Posterior vena cava (tissue), 2 donors: ENCODE measurements around the gene ACSL6. TPM values are rescaled to one million over a fixed set of nuclear protein-coding genes. Genes with fewer than 3 reads are reported as not detected.

Experiments
- DNase-seq: peaks from one replicate; pipeline ENCODE4 v3.0.0-alpha.2; 2020; ENCODE audit warnings: low spot score
- intact Hi-C, 2 donors: fragments of 100-400 bp; cut with DNase I; formaldehyde crosslinking; loops; one replicate each; pipeline versions ENCODE4 v1.14.1 to v1.14.2; 2022 to 2023
- total RNA-seq, 2 donors: library from RNA; stranded (reverse); fragmentation: NEBNext Ultra II Directional; extraction: Animal tissue kit (Norgen Biotek cat#: 25700); gene quantifications; one replicate each; pipeline ENCODE4 v1.2.1, GENCODE V29; 2021
- donor health status: DM: yes; HTN: yes; CAD: no.
- donor health status: DM: yes; HTN: yes; CAD: no.

The ACSL6 gene
- total RNA-seq, 2 donors from 2014 or later = 0.32 to 0.62 TPM

DNA sequence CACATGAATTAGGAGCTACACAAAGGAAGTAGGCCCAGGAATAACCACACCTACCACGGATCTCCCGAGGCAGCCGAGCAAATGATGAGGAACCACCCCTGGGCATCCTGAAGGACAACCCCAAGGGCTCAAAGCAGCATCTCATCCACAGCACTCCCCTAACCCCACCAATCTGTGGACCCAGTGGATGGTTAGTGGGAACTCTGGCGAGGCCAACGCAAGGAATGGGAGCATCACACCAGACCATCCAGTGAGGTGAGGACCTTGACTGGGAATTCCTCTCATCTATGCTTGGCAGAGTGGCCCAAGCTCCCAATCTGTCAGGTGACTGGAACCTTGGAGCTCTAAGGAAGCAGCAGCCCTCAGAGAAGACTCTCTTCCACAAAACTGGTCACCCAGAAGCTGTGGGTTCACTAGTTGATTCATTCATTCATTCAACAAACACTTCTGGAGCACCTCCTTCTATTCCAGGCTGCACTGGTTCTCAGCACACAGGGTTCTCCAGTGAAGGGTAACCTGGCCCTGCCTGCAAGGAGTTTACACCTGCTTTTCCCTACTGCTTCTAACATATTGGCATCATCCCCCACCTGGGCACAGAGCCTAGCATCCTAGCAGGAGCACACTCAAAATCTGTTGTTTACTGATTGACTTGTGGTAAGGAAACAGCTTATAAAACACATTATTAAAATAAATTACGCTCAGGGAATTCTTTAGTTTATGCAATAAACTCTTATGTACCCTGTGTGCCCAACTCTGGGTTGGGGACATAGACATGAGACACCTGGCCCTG lies 4.9 kb downstream of the ACSL6 start:
- peak; percentile 19 for DNase-seq
- intact Hi-C loops = loop anchor here in 1 of 2 donors (10.0 kb wide), 1 partner anchor 192 kb away; no protein-coding TSS in a partner anchor

DNA sequence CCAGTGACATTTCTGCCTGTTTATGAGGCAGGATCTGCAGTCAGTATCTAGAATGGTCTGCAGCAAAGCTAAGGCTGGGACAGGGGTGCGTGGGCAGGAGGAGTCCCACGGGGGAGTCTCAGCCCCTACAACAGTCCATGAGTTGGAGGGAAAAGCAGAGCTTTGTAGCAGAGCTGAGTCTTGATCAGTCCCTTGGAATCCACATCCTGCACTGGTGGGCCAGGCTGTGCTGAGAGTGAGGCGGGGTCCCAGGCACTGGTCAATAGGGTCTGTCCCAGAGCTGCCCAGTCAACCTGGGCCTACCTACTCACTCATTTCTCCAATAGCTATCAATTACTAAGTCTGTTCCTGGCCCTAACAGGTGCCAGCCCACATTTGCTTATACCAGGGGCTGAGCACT lies 5.9 kb downstream of the ACSL6 start:
- intact Hi-C loops = loop anchor here in 1 of 2 donors (10.0 kb wide), 1 partner anchor 191 kb away; no protein-coding TSS in a partner anchor
- peak; percentile 54 for DNase-seq

DNA sequence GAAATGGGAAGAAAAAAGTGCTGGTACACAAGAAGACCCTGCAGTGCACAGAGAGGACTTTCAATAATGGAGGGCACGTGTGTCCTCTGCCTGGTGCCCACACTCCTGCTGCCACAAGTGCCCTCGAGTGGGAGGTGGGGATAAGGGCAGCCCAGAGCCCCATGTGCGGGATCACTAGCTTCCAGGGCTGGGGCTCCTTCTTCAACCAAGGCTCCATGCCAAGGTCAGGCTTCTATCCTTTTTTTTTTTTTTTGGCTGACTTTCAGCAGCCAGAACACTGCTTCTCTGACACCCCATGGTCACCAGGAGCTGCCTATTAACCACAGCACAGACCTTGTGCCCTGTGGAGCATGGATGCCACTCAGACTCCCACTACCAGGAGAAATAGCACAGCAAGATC lies 7.5 kb downstream of the ACSL6 start:
- intact Hi-C loops = loop anchor here (5.0 to 10.0 kb wide), 2 partner anchors 189 to 412 kb away; no protein-coding TSS in a partner anchor

DNA sequence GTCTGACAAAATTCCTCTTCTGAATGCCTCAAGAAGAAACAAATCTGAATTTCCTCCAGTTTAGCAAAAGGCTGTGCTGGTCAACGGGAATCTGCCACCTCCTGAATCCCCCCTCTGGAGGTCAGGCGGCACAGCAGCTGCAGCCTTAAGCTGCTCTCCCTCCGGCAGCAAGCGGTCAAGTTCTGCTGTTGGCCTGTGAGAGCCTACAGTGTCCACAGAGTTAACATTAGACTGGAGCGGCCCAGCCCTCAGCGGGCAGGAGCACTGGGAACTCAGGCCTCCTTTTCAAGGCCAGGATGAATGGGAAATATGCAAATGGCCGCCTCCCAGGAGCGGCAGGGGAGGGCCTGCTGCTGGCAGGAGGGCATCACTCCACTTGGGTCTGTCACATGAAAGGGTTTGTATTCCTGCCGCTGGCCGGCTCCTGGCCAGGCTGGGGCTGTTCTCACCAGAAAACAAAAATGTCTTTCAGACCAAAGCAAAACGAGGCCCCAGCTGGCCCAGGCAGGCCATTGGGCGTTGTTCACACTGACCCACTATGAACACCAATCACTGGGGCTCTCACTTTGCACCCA lies 8.2 kb downstream of the ACSL6 start:
- intact Hi-C loops = loop anchor here (5.0 to 10.0 kb wide), 2 partner anchors 188 to 411 kb away; no protein-coding TSS in a partner anchor
- DNase-seq = peak; percentile 78

More for the DNA sequence above, 7.5 kb downstream of the ACSL6 start:
- no peak for DNase-seq

DNA sequence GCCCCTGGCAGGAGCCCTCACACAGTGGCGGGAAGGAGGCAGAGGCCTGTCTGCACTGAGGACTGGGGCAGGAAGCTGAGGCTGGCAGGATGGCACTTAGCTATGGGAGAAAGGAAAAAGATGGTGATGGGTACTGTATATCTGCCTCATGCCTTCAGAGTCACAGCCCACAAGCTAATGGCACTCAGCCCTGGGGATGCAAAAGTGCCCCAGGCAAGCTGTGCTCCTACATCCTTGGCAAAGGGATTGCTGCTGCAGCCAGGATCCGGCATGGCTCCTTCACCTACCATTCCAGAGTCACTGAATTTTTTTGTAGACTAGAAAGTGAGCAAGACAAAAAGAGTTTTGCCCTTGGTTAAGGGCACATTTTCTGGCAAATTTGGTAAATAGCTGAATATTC lies 8.7 kb downstream of the ACSL6 start:
- intact Hi-C loops = loop anchor here (5.0 to 10.0 kb wide), 2 partner anchors 188 to 410 kb away; no protein-coding TSS in a partner anchor
- peak; percentile 59 for DNase-seq

DNA sequence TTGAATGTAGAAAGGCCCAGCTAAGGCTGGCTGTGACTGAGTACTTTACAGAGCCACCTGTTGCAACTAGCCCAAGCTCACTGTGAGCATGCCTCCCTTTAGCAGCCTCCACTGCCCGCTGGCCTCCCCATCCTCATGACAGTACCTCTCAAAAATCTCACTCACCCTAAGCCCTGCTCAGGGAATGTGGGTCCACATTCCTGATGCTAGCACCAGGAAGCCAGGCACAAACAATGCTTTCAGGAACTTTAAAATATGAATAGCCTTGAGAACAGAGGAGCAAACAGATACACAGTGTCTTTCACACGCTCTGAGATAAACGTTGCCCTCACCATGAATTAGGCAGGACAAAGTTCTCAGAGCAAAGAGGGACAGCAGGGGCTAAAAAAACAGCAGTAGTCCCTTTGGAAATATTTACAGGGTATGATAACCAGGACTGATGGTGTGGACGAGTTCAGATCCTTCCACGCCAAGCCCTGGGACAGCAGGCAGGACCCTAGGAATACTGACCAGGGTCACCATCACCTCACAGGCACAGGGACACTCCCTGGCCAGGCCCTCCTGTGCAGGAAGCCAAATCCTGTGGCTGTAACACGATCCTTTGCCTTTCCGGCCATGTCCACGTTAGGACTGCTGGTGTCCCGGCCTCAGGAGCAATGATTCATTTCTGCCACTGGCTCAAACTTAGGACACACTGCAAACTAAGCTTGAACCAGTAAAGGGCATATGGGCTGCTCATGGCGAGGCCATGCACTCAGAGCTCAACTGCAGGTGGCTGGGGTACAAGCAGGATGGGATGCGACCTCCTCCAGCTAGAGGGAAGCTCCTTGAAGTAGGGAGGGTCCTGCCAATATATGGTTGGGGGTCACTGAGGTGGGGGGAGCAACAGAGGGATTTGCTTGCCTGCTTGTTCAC lies 9.6 kb downstream of the ACSL6 start:
- intact Hi-C loops = loop anchor here (5.0 to 10.0 kb wide), 2 partner anchors 187 to 410 kb away; no protein-coding TSS in a partner anchor
- peak; percentile 79 for DNase-seq

DNA sequence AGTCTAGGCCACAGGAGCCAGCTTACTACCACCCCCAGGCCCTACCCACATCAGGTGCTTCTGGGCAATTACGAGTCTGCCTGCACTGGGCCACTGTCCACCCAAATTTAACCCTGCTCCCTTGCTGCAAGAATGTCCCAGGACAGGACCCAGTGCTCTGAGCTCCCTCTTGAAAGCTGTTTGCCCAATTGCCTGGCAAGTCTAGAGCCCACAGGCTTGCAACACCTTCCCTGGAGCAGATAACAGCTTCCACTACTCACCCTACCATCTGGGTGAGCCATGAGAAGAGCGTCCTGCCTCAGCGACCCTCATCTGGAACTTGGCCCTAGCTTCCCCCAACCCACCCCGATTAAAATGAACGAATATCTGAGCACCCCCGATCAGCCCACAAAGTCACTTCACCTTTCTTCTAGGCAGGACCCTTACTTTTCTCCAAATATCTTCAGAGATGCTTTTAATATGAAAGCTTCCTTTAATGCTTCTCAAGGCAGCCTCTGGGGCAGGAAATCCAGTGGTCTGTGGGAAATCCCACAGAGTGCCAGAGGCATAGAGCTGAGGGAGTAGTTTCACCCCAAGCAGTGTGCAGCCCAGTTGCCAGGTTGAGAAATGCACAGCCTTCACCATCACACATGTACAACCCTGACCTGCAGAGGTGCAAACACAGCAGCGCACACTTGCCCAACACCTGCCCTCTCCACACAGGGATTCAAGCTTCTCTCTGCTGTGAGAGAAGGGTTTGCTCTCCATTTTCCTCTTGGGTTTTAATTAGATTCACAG lies 10.6 kb downstream of the ACSL6 start:
- intact Hi-C loops = loop anchor here (5.0 to 10.0 kb wide), 2 partner anchors 186 to 409 kb away; no protein-coding TSS in a partner anchor
- peak; percentile 37 for DNase-seq

DNA sequence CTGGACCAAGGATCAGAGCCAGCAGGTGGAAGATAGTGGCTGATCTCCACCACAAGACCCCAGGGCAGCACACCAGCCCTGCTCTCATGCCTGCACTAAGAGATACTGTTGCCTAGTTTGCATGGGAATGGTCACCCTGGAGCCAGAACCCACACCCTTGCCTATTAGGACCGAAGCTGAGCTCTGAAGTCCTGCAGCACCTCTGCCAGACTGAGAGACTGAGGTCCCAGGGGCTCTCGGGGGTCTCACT lies 11.3 kb downstream of the ACSL6 start:
- intact Hi-C loops = loop anchor here (5.0 to 10.0 kb wide), 2 partner anchors 185 to 408 kb away; no protein-coding TSS in a partner anchor
- peak; percentile 41 for DNase-seq

DNA sequence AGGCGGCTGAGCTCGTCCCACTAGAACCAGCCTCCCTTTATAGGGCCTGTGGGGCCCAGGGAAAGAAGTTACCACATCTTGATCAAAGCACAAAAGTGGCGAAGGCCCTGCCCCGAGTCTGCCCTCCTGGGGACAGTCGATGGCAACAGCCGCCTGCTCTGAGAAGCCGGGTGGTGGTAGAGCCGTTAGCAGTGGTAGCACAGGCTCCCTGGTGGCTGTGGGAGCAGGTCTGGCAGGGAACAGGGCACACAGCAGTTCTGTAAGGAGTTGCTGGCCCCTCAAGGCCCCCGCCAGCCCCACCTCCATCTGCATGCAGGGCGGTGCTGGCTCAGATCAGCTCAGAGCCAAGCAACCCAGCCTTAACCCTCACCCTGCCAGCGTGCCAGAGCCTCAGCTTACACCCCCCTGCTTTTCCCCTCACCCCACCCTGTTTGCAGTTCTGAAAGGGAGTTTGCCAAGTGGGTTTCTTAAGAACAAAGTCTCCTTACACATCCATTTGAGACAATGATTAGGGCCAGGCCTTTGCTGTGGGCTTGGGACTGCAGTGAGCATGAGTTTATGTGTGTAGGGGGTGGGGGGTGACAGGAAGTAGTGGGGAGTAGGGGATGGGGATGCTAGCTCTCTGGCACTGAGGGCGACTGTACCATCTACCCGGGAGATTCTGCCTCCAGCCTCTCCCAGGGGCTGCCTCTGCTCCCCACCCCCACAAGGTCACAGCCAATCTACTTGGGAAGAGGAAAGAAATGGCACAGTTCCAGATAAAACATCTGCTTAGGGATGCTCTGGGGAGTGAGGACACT lies 11.8 kb downstream of the ACSL6 start:
- peak; percentile 76 for DNase-seq
- intact Hi-C loops = loop anchor here (5.0 to 10.0 kb wide), 2 partner anchors 185 to 407 kb away; no protein-coding TSS in a partner anchor

DNA sequence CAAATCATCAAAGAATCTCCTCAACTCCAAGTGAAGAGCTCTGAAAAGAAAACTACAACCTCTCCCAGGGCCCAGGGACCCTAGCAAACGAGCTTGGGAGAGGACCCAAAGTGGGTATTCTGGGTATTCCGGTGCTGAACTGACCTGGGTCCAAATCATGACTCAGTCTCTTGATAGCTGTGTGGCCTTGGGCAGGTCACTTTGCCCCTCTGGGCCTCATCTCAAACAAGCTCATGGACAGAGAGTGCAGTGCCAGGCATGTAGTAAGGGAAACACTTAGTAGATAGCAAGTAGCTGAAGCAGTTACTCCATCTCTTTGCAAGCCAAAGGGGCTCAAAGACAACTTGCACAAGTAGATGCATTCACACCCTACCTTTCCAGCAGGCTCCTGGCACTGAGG lies 12.4 kb downstream of the ACSL6 start:
- DNase-seq = peak; percentile 25
- intact Hi-C loops = no loop called here

DNA sequence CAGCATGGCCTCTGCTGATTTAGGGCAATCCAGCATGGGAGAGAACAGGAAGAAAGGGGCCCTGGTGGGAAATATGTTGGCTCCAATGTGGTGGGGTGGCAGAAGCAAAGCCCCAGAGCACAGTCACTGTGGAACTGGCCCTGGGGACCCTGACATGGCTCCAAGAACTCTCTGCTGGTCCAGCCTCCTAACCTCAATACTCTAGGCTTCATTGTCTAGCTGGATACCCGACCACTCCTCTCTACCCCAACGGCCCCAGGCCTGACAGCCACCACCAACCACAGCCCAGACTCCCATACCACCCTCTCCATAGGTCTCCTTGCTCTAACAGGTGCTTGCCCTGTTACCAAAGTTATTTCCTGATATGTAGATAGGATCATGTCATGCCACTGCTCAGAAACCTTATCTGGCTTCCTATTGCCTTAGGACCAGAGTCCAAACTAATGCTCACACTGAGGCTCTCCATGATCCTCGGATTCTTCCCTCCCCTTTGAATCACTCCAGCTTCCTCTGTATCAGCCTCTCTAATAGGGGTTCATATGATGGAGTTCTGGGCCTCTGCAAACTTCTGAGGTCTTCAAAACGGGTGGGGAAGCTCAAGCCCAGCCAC lies 12.9 kb downstream of the ACSL6 start:
- intact Hi-C loops = no loop called here
- DNase-seq = peak; percentile 19

DNA sequence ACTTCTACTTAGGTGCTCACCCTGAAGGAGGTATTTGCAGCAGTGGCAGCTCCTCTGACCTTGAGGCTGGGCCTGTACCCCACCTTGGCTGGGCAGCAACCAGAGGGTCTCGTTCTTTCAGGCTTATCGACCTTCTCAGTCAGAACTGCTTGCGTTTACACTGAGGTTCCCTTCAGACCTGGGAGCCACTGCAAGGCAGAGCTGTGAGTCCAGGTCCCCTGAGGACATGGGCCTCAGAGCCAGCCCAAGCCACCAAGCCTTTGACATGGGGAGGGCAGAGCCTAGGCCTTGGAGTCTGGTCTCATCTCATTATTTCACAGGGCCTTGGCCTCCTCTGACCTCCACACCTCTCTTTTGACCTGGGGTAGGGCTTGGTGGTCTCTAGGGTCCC lies 13.7 kb downstream of the ACSL6 start:
- DNase-seq = no peak
- intact Hi-C loops = no loop called here

DNA sequence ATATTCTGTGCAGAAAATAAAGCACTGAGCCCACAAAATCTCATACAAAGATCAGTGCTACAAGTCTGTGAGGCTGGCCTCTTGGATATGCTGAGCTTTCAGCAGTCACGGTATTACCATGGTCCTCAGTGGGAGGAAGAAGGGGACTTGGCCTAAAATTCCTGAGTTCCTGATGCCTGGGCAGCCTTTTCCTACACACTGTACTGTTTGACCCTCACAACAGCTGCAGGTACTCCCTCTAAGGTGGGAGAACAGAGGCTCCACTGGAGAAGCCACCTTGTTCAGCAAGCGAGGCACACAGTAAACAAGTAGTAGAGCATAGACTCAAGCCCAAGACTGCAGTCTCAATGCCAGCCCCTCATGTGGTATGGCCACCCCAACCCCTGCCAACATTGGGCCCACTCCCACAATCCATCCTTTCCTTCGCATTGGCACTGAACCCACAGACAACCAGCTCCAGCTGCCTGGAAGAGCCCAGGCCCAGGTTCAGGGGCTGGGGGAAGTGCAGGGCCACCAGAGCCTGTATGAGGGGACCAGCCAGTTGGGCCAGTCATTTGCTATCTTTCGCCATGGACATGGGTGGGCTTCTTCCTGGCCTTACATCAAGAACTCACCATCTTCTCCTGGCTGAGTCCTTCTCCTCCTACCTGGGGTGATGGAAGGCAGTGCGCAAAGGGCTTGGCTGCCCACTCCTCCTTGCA lies 14.3 kb downstream of the ACSL6 start:
- intact Hi-C loops = no loop called here
- peak; percentile 71 for DNase-seq

DNA sequence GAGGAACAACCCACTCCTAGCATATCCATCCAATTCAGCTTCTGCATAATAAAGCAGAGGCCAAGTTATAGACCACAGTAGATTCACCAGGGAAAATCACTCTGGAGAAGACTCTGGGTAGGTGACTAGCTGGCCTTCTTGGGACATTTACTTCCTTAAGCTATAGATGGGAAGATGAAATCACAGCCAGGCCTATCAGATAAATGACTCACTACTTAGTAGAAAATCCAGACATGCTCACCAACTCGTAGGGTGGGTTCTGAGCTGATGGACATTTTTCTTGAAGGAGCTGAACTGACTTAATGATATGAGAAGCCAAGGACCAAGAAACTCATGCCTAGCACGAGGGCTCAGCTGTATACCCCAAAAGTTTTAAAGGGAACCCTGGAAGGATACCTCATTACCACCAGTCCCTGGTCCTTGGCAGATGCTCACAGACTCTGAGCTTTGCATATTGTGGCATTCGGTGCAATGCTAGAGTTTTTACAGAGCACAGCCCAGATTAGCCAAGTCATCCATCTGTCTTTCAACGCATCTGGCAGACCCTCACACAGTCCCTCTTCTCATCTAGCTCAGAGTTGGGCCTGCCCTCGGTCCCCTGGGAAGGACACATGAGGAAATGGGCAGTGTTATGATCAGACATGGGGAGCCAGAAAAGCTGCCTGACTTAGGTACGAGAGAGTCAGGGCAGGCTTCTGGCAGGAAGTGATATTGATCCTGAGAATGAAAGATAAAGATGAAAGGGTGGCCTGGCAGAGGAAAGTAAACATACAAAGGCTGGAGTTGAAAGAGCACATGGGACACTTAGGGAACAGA lies 15.0 kb downstream of the ACSL6 start:
- peak; percentile 51 for DNase-seq
- intact Hi-C loops = no loop called here

DNA sequence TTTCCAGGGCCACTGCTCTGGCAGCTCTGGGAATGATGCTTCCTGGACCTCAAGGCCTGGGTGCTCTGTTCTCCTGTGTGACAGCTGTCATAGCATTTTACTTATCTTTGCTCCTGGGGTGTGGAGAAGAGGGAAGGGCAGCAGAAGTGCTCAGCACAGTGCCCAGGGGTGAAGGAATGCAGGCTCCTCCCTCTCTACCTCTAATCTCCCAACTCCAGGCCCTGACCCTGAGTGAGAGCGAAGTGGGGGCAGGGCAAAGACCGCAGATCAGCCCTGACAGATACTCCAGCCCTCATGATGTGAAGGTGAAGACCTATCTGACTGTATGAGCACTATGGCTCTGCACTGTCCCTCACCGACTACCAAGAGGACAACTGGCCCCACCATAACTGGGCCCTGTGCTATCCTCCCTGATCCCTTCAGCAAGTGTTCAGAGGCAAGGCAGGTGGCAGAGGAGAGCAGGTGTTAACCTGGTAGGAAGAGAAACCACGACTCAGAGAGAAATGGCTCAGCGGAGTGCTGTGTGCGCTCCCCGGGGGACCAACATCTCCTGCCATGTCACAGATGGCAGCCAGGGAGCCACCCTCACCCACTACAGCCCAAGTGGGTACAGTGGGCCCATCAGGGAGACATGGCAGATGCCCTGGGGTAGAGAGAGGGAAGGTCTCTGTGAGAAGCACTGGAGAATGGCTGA lies 16.8 kb downstream of the ACSL6 start:
- intact Hi-C loops = no loop called here
- DNase-seq = peak; percentile 57

DNA sequence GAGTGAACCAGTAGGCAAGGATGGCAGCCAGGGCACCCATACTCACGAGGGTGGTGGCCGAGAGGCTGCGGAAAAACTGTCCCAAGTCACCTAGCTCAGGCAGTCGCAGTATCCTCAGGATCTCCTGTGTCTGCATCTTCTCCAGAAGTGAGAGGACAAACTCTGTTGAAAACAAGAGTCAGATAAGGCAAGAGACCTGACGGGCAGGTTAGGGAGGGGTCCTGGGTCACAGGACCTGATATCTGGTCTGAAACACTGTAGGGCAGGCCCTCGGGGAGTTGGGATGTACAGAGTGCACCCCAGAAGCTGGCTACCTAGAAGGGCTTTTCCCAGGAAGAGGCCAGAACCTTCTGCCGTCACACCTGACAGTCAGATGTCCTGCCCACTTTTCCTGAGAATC lies 17.4 kb downstream of the ACSL6 start:
- peak; percentile 74 for DNase-seq
- intact Hi-C loops = no loop called here
